ENCODE results near the gene HSFX2. TPM values are rescaled to one million over a fixed set of nuclear protein-coding genes. Genes with fewer than 3 reads are reported as not detected.
"Not testable (repeated sequence)": the region's sequence is repeated elsewhere in the genome, so short reads cannot be mapped to it uniquely, and the experiment has no call there.

Gene HSFX2
- total RNA-seq, 1 donor from 2014 or later = not detected

GRCh38 chrX:149545545-149546543 is 49.3 kb downstream of the HSFX2 start:
- not testable (repeated sequence) for H3K27ac Mint-ChIP-seq (ENCODE audit: unreplicated experiment); H3K4me3 Mint-ChIP-seq (ENCODE audit: unreplicated experiment)
- peak; percentile 31 for TF ChIP-seq CTCF (IDR thresholded peaks at IDR 0.05)

More at GRCh38 chrX:149545545-149546543, 49.3 kb downstream of the HSFX2 start:
- H3K4me1 Mint-ChIP-seq (ENCODE audit: low read depth); H3K9me3 Mint-ChIP-seq (ENCODE audit: low read depth); DNase-seq (ENCODE audit: low spot score); H3K27me3 Mint-ChIP-seq (ENCODE audit: low read depth); H3K36me3 Mint-ChIP-seq (ENCODE audit: low read depth): not testable (repeated sequence)

Other genes with a start within 250 kb of the HSFX2 start
- gene IDS, start 90.0 kb downstream of the HSFX2 start, total RNA-seq = 93.5 to 98.5 TPM (median 94.1 TPM) in 3 replicates
- gene EOLA1, start 54.3 kb downstream of the HSFX2 start, total RNA-seq = 14.7 to 18.9 TPM (median 17.8 TPM) in 3 replicates
- gene HSFX3, start 45.4 kb downstream of the HSFX2 start, total RNA-seq = not detected in 3 replicates
- gene MAGEA9B, start 7.9 kb downstream of the HSFX2 start, total RNA-seq = not detected in 3 replicates
- gene TMEM185A, start 36.5 kb upstream of the HSFX2 start, total RNA-seq = 21.7 to 30.2 TPM (median 21.9 TPM) in 3 replicates
- gene MAGEA11, start 116.7 kb upstream of the HSFX2 start, total RNA-seq = not detected in 3 replicates
- gene HSFX1, start 178.8 kb upstream of the HSFX2 start, total RNA-seq = 1.6 to 2.1 TPM (median 2.1 TPM) in 3 replicates
- not detected in 3 replicates for gene MAGEA9, start 186.6 kb upstream of the HSFX2 start, total RNA-seq

All from chondrocyte (in vitro differentiated cells).